ENCODE data around the gene KPNA4.

- TF ChIP-seq CTCF (IDR thresholded peaks at IDR 0.05) (no peak), POLR2A (IDR thresholded peaks at IDR 0.05) (no peak), EP300 (IDR thresholded peaks at IDR 0.05) (no peak), POLR2AphosphoS5 (IDR thresholded peaks at IDR 0.05) (no peak)
These were observed 2.4 kb upstream of the KPNA4 start for GRCh38 chr3:160567774-160568173.

Data from sigmoid colon (tissue), 4 donors.